Measurements from ENCODE around the gene CCDC47.

DNA sequence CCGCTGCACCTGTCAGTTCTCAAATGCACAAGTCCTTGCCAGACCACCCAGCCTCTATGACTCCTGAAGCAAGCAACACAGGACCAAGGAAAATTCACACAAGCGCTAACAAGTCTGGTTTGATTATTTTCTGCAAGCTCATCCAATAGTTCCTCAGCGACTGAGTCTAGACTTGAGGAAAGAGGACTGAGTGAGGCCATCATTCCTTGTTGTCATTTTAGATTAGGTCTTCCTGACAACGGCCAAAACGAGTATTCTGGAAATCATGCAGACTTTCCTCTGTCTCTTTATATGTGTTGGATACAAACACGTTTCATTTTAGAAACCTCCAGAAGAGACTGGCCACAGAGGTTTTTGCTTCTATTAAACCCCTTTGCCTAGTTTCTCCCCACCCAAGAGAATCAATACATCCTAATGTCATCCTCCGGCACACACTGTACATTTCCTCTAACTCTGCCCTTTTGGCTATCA lies 561 bp downstream of the CCDC47 start:
- TF ChIP-seq, protein P1, sequence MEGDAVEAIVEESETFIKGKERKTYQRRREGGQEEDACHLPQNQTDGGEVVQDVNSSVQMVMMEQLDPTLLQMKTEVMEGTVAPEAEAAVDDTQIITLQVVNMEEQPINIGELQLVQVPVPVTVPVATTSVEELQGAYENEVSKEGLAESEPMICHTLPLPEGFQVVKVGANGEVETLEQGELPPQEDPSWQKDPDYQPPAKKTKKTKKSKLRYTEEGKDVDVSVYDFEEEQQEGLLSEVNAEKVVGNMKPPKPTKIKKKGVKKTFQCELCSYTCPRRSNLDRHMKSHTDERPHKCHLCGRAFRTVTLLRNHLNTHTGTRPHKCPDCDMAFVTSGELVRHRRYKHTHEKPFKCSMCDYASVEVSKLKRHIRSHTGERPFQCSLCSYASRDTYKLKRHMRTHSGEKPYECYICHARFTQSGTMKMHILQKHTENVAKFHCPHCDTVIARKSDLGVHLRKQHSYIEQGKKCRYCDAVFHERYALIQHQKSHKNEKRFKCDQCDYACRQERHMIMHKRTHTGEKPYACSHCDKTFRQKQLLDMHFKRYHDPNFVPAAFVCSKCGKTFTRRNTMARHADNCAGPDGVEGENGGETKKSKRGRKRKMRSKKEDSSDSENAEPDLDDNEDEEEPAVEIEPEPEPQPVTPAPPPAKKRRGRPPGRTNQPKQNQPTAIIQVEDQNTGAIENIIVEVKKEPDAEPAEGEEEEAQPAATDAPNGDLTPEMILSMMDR (optimal IDR thresholded peaks at IDR 0.05 in 1 of 3, IDR thresholded peaks at IDR 0.05 in 1 of 3, conservative IDR thresholded peaks at IDR 0.05 in 1 of 3; ENCODE audit: extremely low read depth in 1 of 3, insufficient read depth in 2 of 3, low read length in 3 of 3): no peak
- TF ChIP-seq EZH2 (IDR thresholded peaks at IDR 0.05; ENCODE audit: low read length): no peak
